HG02884 (cell line): ENCODE measurements around the gene LRCH1.

Source experiments
- ATAC-seq: cut with Tn5 transposase; IDR thresholded peaks from one replicate; pipeline ENCODE4 v1.9.1; 2021; ENCODE audit warnings: mild to moderate bottlenecking, moderate library complexity; ENCODE audit not compliant: unreplicated experiment

Gene LRCH1

DNA sequence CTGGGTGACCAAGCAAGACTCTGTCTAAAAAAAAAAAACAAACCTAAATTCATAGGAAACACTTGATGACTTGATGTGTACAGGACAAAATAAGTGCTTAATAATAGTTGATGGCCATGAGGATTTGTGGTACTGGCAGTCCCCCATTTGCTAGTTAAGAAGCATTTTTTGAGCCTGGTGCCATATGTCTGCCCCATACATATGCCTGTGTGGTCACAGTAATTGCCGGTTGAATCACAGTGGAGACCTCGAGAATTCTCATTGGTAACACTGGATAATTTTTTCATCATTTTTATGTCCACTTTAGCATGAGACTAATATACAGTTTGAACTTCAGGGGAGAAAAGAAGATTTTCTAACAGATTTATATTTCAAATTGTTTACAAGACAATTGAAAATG, 79.2 kb downstream of the LRCH1 start:
- no peak for ATAC-seq

DNA sequence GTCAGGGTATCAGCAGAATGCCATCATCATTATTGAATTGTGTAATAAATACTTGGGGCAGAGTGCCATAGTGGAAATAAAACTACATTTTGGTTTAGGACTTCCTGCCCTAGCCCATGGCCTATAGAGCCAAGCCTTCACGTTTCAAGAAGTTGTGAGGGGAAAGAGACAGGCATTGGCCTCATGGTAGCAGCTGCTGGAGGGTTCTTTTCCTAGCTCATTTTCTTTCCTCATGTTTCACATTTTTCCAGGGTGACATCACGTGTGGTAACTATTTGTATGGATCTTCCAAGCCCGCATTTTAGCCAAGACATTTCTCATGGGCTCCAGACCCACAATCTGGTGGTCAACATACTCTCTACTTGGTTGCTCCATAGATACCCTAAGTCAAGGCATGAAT, 80.4 kb downstream of the LRCH1 start:
- ATAC-seq: no peak

- ATAC-seq: no peak
These were observed 83.5 kb downstream of the LRCH1 start for GRCh38 chr13:46636451-46636850.

DNA sequence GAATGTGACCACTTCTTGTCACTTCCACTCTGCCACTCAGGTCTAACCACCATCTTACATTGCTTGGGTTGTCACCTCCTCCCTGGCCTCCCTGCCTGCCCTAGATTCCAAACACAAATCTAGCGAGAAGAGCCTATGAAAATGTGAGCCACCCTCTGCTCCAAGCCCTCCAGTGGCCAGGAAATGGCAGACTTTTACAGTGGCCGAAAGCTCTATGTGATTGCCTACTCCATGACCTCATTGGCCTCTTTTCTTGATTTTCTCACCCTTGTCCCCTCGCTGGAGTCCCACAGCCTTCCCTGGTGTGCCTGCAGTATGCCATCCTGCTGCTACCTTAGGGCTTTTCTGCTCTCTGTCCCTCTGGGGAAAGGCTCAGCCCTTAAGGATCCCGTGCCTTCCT, 84.2 kb downstream of the LRCH1 start:
- no peak for ATAC-seq

GRCh38 chr13:46638262-46638661, 85.3 kb downstream of the LRCH1 start:
- no peak for ATAC-seq

GRCh38 chr13:46639033-46639981, 86.3 kb downstream of the LRCH1 start:
- peak; percentile 65 for ATAC-seq

DNA sequence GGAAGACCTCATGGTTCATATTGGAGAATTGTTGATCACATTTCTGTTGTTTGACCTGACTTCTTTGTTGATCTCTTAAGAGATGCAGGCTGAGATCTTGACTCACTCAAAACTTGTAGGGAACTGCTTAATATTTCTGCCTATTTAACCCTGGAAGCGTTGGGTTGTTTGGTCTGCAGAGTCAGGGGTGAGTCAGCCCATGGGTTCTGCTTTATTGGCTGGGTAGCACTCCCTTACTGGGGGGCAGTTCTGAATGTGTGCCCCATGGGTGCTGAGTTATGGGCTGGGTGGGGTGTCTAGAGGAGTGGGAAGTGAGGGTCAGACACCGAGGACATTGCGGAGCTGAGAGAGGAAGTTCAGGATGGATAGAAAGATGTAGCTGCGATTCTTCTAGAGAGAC, 87.9 kb downstream of the LRCH1 start:
- ATAC-seq: no peak

- ATAC-seq: no peak
These were observed 88.5 kb downstream of the LRCH1 start for GRCh38 chr13:46641274-46642081.

GRCh38 chr13:46642254-46642653, 89.3 kb downstream of the LRCH1 start:
- ATAC-seq: no peak

- no peak for ATAC-seq
These were observed 90.3 kb downstream of the LRCH1 start for GRCh38 chr13:46643165-46643777.

- ATAC-seq: no peak
These were observed 91.8 kb downstream of the LRCH1 start for GRCh38 chr13:46644816-46645215.

DNA sequence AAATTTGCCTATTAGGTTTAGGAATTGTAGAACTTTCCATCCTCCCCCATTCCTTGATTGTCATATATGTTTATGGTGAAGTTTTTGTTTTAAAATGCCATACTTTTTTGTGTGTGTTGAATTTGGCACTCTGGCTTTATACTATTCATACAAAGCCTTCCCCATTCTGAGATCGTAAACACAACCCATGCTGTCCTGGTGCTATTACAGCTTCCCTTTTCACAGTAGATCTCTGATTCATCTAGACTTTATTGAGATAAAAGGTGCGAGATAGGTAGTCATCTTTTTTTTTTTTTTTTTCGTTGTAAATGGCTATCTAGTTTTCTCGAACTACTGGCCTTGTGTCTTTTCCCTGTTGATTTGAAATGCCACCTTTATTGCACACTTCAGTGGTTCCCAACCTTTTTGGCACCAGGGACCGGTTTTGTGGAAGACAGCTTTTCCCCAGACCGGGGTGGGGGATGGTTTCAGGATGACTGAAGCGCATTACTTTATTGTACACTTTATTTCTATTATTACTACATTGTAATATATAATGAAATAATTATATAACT, 94.6 kb downstream of the LRCH1 start:
- ATAC-seq: no peak

- ATAC-seq: peak; percentile 79
These were observed 95.2 kb downstream of the LRCH1 start for GRCh38 chr13:46648166-46648607.

DNA sequence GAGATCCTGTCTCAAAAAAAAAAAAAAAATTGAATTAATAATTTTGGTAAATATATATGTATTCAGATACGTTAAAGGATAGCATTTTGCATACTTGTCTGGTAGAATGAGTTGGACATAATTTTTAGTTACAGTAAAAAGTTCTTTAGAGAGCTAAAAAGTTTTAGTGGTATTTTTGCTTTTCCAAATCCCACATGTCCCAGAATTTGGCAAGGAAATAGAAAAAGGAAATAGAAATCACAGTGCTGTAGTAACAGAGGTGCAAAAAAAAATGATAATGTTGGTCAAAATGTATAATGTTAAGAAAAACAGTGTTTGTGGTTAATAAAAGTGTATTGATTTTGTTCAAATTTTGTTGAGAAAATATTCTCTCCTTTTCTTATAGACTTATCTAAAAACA, 96.8 kb downstream of the LRCH1 start:
- no peak for ATAC-seq

DNA sequence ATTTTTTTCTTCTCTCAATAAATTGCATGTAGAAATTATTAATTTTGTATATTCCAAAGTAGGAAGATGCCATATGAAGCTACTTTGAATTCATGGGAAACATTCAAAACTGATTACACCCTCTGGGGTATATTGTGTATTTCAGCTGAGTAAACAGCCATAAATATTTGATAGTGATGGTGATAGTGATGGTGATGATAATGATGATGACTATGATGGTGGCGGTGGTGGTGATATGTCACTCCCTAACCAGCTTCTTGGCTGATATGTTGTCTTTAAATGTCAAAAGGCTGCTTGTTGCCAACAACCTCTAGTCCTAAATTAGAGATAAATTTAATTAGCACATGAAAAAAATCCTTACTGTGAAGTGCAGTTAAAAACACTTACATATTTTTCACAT, 102.0 kb downstream of the LRCH1 start:
- no peak for ATAC-seq

- no peak for ATAC-seq
These were observed 102.6 kb downstream of the LRCH1 start for GRCh38 chr13:46655377-46656180.

- peak; percentile 91 for ATAC-seq
These were observed 103.8 kb downstream of the LRCH1 start for GRCh38 chr13:46656786-46657185.

DNA sequence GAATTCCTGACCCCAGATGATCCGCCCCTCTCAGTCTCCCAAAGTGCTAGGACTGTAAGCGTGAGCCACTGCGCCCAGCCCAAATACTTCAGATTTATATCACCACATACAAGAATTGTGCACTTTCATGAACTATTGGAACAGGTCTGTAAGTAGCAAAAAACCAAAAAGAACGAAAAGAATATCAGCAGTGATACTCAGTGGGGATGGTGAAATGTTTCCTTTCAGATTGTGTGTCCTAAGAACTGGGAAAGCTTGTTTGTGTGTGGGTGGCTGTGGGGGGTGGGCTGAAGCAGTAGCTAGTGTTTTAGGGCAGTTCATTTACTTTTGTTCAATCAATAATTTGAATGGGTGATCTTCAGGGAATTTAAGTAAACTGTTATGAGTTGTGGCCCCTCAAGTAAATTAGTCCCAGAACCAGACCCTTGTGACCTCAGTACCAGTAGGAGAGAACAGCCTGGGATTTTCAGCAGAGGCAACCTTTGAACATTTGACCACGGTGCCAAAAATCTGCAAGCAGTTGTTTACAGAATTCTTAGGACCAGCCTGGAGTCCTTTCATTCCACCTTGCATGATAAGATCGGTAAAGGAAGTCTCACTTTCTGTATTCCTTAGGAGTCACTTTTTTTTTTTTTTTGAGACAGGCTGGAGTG, 106.6 kb downstream of the LRCH1 start:
- ATAC-seq: no peak

GRCh38 chr13:46660416-46660815, 107.4 kb downstream of the LRCH1 start:
- ATAC-seq: no peak

- no peak for ATAC-seq
These were observed 107.9 kb downstream of the LRCH1 start for GRCh38 chr13:46660857-46661256.
